B cell (primary cell): ENCODE data around the gene NSF.
"Not testable (repeated sequence)": the region's sequence is repeated elsewhere in the genome, so short reads cannot be mapped to it uniquely, and the experiment has no call there.

Experiments used
- CTCF ChIP-seq: fragments of 200-600 bp; IDR thresholded peaks from one replicate; pipeline ENCODE4 v1.8.0; 2022; ENCODE audit warnings: antibody characterized with exemption, mild to moderate bottlenecking
- EZH2 ChIP-seq: IDR thresholded peaks from 2 replicates; pipeline ENCODE4 v1.6.1; 2012; ENCODE audit warnings: borderline replicate concordance, low read depth, mild to moderate bottlenecking, moderate library complexity, low read length; ENCODE audit not compliant: insufficient read depth, poor library complexity, severe bottlenecking

DNA sequence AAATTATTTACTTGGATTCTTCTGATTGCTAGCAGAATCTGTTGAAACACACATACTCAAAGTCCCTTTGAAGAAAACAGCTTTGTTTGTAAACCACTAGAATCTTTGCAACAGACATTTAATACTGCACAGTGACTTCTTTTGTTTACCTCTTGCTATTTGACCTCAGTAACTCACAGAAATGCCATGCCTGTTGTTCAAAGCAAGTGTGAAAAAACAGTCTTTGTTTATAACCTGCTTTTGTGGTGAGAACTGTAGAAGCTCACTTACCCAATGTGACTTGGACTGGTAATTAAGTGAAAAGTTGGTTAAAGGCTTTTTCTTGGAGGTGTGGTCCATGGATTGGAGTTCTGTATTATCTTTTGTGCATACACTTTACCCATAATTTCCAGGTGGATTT is 44.4 kb downstream of the NSF start:
- TF ChIP-seq CTCF, EZH2: not testable (repeated sequence)
